HG03565 (cell line): ENCODE measurements around the gene CDC42.

Experiments
- ATAC-seq: cut with Tn5 transposase; IDR thresholded peaks from one replicate; pipeline ENCODE4 v1.9.1; 2021; ENCODE audit warnings: mild to moderate bottlenecking, moderate library complexity; ENCODE audit not compliant: unreplicated experiment

Gene CDC42

DNA sequence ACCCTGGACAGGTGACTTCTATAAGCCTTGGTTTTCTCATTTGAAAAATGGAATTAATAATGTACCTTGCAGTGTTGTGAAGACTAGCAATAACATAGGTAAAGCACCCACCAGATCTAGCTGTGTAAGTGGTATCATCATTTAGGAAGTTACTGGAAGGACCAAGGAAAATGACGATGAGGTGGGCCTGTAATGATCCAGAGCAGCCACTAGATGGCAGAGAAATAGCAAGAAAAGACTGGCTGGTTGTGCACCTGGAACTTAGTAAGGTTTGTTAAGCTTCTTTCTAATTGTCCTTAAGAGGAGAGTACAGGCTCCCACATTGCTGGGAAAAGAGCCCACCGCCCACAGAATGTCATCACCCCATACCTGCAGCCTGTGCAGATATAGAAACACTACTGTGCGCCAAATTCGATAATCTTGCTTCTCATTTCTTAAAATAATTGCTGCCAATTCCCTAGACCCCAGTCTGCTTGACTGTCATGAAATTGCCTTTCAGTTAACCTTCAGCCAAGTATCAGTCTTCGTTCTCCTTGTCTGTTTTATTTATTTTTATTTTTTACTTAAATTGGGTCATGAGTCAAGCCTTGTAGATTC lies 53.2 kb downstream of the CDC42 start:
- ATAC-seq = no peak

- no peak for ATAC-seq
These were observed 54.6 kb downstream of the CDC42 start for GRCh38 chr1:22107126-22107525.

DNA sequence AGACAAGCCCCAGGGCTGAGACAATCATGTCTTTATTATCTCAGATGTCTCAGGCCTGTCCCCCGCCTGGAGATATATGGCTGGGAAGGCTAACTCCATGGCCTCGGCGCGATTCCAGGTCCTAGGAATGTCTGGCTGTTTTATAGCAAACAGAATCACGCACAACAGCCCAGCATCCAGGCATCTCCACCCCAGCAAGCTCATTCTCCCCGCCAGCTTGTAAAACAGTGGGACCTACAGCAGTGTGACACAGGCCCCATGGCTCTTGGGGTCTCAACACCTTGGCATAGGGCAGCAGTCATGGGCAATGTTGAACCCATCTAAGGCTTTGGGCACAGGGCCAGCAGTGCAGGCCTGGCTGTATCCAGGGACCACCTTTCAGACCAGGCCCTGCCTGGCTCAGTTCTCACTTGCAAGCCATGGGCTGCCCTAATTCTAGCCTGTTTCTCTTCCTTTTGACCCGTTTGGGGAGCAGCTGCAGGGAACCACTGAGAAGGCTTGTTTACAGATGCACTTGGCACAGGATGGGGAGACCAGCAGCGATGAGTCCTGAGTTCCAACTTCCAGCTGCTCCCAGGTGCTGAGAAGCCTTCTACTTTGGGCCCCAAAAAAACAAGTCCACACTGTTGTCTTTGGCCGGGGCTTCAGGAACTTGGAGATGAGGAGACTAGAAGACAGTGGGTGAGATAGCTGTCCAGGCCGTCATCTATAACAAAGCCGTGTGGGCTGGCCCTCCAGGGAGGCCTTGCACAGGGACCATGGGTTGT lies 56.0 kb downstream of the CDC42 start:
- ATAC-seq = no peak

- ATAC-seq = no peak
These were observed 57.5 kb downstream of the CDC42 start for GRCh38 chr1:22110016-22110415.

DNA sequence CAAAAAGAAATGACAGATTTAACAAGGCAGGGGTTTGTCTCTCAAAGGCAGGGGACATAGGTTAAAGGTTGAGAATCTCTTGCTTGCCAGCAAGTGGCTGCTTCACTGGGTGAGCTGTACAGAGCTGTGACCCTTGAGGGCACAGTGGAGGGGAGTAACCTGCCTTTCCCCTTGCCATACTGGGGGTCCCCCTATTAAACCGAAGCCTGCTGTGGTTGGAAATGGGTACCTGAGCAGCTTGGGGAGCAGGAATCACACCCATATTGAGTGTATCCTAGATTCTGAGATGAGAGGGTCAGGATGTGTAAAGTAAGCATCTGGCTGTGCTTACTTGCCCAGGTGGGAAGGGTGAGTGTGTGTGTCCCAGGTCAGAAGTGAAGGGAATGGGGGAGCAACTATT lies 58.6 kb downstream of the CDC42 start:
- ATAC-seq = no peak

GRCh38 chr1:22111620-22112019 lies 59.1 kb downstream of the CDC42 start:
- no peak for ATAC-seq

GRCh38 chr1:22112554-22112953 lies 60.0 kb downstream of the CDC42 start:
- no peak for ATAC-seq

GRCh38 chr1:22114083-22115012 lies 61.8 kb downstream of the CDC42 start:
- ATAC-seq = no peak

- no peak for ATAC-seq
These were observed 62.8 kb downstream of the CDC42 start for GRCh38 chr1:22115286-22115685.

DNA sequence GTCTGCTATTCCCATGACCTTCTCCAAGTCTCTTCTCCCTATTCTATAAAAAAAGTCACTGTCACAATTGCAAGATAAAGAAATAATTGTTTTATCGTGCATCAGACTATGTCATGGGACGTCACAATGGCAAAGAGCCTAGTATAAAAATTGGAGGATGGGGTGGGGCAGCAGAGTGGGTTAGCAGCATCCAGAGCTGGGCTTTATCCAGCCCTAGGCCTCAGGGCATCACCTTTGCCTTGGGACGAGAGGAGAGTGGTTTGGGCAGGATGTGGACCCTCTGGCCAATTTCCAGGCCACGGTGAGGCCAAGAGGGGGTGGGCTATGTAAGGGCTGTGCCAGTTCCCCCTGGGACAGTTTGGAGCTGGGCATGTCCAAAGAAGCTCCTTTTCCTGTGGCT lies 64.7 kb downstream of the CDC42 start:
- no peak for ATAC-seq

- no peak for ATAC-seq
These were observed 65.3 kb downstream of the CDC42 start for GRCh38 chr1:22117851-22118250.

DNA sequence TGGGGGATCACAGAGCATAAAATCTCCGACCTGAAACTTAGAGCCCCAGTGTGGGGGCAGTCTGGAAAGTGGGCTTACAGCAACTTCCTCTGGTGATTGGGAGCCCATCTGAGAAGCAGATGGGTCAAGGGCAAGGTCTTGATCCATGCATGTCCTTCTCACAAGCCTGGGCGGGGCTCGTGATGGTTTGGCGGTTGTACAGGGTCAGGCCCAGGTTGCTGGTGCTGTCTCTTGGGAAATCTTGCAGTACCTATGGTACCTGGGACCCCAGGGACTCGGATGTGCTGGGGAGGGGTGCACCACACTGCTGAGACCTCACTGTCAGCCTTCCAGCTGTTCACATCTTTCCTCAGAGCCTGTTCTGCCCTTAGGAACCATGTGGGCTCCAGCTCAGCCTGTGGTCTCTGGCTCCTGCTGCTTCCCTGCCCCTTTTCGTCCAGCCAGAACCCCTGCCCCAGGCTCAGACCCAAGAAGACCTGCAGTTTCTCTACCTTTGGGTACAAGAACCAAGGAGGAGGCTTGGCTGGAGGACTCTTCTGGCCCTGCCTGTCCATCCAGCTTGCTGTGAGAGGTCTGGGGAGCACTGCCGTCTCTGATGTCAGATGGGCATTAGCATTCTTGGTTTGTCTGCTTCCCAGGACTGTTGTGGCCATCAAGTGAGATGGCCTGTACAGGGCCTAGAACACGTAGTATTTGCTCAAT lies 65.9 kb downstream of the CDC42 start:
- ATAC-seq = no peak

DNA sequence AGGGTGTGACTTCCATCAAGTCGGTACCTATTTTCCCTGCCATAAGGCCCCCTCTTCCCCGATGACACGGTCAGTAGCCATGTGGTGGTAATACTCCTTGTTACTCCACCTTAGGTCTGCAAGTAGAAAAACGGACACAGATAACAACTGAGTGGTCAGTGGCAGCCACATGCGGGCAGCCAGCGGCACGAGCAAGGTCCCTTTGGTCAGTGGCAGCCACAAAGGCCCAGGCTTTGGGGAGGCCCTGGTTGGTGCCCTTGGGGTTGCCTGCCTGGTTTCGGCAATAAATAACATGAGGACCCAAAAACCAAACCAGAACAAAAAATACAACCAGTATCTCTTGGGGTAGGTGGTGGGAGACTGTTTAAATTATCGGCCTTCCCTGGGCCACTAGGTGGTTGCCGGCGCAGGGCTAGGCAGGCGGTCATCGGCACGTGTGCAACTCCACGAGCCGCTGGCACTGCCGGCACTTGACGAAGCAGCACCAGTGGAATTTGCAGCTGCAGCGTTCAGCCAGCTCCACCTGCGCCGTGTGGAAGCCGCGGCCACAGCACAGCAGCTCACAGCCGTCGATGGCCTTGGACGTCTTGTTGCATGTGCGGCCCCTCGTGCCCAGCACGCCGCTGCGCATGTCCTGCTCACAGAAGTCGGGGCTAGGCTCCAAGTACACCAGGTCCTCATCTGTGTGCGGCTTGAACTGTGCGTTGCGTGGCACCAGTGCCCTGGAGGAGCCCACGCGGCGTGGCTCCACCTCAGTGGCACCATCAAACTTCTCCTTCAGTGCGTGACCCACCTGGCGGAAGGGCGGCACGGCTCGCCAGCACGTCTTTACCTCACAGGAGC lies 67.3 kb downstream of the CDC42 start:
- ATAC-seq = no peak

GRCh38 chr1:22120469-22120790 lies 67.9 kb downstream of the CDC42 start:
- ATAC-seq = no peak

- ATAC-seq = no peak
These were observed 69.0 kb downstream of the CDC42 start for GRCh38 chr1:22121421-22121911.

- ATAC-seq = no peak
These were observed 70.0 kb downstream of the CDC42 start for GRCh38 chr1:22122273-22123070.

DNA sequence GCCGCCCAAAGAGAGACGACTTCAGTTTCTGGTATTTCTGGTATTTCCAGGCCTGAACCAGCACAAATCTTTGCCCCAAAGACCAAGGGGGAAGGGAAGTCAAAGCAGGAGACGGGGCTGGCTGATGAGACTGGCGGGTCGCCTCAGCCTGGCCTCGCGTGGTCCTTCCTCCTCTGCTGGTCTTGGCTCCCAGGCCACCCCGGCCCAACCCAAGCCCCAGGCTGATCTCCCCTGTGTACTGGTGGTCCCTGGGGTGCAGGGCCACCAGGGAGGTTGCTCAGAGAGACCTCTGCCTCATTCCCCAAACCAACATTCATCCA lies 70.5 kb downstream of the CDC42 start:
- no peak for ATAC-seq

- no peak for ATAC-seq
These were observed 71.4 kb downstream of the CDC42 start for GRCh38 chr1:22123901-22124404.

DNA sequence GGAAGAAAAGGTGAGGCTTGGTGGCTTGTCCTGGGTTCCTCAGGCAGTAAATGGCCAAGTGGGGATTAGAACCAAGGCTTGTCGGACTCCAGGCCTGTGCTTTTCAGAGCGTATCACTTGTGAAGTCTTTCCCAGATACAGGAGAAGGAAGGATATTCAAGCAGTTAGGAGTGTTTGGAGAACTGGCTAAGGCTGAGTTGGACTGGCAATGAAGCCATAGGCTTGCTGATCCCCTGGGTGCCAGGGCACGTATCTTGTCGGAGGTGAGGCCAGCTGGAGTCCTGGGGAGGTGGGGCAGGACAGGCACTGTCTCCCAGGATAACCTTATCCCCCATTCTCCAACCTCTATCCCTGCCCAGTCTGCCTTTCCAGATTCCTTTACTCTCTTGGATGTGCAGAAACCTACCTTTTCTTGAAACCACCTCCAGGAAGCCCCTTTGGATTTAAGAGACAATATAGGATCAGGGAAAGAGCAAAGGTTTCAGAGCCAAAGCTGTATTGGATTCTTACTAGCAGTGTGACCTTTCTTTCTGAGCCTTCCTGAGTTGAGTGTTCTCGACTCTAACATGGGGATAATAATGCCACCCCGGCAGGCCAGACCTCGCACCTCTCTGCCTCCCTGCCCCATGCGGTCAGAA lies 72.2 kb downstream of the CDC42 start:
- ATAC-seq = no peak
